Measurements from ENCODE around the gene MYO3B. TPM values are rescaled to one million over a fixed set of nuclear protein-coding genes. Genes with fewer than 3 reads are reported as not detected.

The MYO3B gene
- total RNA-seq, 1 experiment from 2014 or later = 0.50 TPM

- TF ChIP-seq IRF1 (CRISPR knock-in tag; IDR thresholded peaks at IDR 0.05) (no peak), ETV6 (CRISPR knock-in tag; IDR thresholded peaks at IDR 0.05) (peak; percentile 62; the same call in 1 of the 2 replicates), ZBTB21 (CRISPR knock-in tag; IDR thresholded peaks at IDR 0.05; ENCODE audit: borderline replicate concordance) (no peak), PREB (CRISPR knock-in tag; IDR thresholded peaks at IDR 0.05; ENCODE audit: borderline replicate concordance) (no peak), TEAD1 (CRISPR knock-in tag; IDR thresholded peaks at IDR 0.05) (peak; percentile 91), ZNF425 (CRISPR knock-in tag; conservative IDR thresholded peaks at IDR 0.05) (no peak), JUN (CRISPR knock-in tag; IDR thresholded peaks at IDR 0.05) (no peak), ZNF317 (CRISPR knock-in tag; IDR thresholded peaks at IDR 0.05; ENCODE audit: borderline replicate concordance, low read depth) (no peak), ZNF396 (CRISPR knock-in tag; IDR thresholded peaks at IDR 0.05; ENCODE audit: borderline replicate concordance) (peak; percentile 60; the same call in 1 of the 2 replicates), RORB (CRISPR knock-in tag; IDR thresholded peaks at IDR 0.05) (no peak), FOXK1 (CRISPR knock-in tag; IDR thresholded peaks at IDR 0.05) (peak; percentile 70), ZNF423 (CRISPR knock-in tag; IDR thresholded peaks at IDR 0.05) (peak; percentile 34; the same call in 1 of the 2 replicates), AR (CRISPR knock-in tag; IDR thresholded peaks at IDR 0.05) (no peak), FOXJ3 (CRISPR knock-in tag; IDR thresholded peaks at IDR 0.05; ENCODE audit: borderline replicate concordance) (no peak), ZBTB43 (CRISPR knock-in tag; IDR thresholded peaks at IDR 0.05) (peak; percentile 26; the same call in 1 of the 2 replicates), NR1H2 (CRISPR knock-in tag; IDR thresholded peaks at IDR 0.05) (no peak), MYBL2 (CRISPR knock-in tag; IDR thresholded peaks at IDR 0.05) (no peak; the same call in 1 of the 2 replicates), MLX (CRISPR knock-in tag; IDR thresholded peaks at IDR 0.05) (no peak)
- TF ChIP-seq, protein P1, sequence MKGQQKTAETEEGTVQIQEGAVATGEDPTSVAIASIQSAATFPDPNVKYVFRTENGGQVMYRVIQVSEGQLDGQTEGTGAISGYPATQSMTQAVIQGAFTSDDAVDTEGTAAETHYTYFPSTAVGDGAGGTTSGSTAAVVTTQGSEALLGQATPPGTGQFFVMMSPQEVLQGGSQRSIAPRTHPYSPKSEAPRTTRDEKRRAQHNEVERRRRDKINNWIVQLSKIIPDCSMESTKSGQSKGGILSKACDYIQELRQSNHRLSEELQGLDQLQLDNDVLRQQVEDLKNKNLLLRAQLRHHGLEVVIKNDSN (CRISPR knock-in tag; IDR thresholded peaks at IDR 0.05) = no peak; the same call in 1 of the 2 replicates
- TF ChIP-seq, protein P2, sequence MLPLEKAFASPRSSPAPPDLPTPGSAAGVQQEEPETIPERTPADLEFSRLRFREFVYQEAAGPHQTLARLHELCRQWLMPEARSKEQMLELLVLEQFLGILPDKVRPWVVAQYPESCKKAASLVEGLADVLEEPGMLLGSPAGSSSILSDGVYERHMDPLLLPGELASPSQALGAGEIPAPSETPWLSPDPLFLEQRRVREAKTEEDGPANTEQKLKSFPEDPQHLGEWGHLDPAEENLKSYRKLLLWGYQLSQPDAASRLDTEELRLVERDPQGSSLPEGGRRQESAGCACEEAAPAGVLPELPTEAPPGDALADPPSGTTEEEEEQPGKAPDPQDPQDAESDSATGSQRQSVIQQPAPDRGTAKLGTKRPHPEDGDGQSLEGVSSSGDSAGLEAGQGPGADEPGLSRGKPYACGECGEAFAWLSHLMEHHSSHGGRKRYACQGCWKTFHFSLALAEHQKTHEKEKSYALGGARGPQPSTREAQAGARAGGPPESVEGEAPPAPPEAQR (CRISPR knock-in tag; IDR thresholded peaks at IDR 0.05) = peak; percentile 78; the same call in 1 of the 2 replicates
- TF ChIP-seq, protein P3, sequence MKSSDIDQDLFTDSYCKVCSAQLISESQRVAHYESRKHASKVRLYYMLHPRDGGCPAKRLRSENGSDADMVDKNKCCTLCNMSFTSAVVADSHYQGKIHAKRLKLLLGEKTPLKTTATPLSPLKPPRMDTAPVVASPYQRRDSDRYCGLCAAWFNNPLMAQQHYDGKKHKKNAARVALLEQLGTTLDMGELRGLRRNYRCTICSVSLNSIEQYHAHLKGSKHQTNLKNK (CRISPR knock-in tag; IDR thresholded peaks at IDR 0.05) = peak; percentile 33; the same call in 1 of the 2 replicates
- TF ChIP-seq, protein P4, sequence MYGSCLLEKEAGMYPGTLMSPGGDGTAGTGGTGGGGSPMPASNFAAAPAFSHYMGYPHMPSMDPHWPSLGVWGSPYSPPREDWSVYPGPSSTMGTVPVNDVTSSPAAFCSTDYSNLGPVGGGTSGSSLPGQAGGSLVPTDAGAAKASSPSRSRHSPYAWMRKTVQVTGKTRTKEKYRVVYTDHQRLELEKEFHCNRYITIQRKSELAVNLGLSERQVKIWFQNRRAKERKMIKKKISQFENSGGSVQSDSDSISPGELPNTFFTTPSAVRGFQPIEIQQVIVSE (CRISPR knock-in tag; IDR thresholded peaks at IDR 0.05; ENCODE audit: borderline replicate concordance) = no peak
- TF ChIP-seq, protein P5, sequence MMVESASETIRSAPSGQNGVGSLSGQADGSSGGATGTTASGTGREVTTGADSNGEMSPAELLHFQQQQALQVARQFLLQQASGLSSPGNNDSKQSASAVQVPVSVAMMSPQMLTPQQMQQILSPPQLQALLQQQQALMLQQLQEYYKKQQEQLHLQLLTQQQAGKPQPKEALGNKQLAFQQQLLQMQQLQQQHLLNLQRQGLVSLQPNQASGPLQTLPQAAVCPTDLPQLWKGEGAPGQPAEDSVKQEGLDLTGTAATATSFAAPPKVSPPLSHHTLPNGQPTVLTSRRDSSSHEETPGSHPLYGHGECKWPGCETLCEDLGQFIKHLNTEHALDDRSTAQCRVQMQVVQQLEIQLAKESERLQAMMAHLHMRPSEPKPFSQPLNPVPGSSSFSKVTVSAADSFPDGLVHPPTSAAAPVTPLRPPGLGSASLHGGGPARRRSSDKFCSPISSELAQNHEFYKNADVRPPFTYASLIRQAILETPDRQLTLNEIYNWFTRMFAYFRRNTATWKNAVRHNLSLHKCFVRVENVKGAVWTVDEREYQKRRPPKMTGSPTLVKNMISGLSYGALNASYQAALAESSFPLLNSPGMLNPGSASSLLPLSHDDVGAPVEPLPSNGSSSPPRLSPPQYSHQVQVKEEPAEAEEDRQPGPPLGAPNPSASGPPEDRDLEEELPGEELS (CRISPR knock-in tag; IDR thresholded peaks at IDR 0.05) = peak; percentile 92; the same call in 1 of the 2 replicates
These were observed 36.5 kb downstream of the MYO3B start (continued) for GRCh38 chr2:170214309-170214948.

All from WTC11 (cell line).